HG02938 (cell line): ENCODE data around the gene USP3.

Experiments used
- ATAC-seq: cut with Tn5 transposase; IDR thresholded peaks from one replicate; pipeline ENCODE4 v1.9.1; 2021; ENCODE audit warnings: mild to moderate bottlenecking, moderate library complexity; ENCODE audit not compliant: unreplicated experiment

The USP3 gene

GRCh38 chr15:63640146-63640545 lies 135.8 kb downstream of the USP3 start:
- no peak for ATAC-seq
